Erythroblast (primary cell): ENCODE data around the gene PEX26.
A peak's percentile ranks its signal among the peaks of the same experiment; 100 is the strongest.
"Not testable (repeated sequence)": the region's sequence is repeated elsewhere in the genome, so short reads cannot be mapped to it uniquely, and the experiment has no call there.

Experiments used
- DNase-seq, 2 experiments: peaks; one replicate each; lab custom pipeline; 2025; lab: John Stamatoyannopoulos, UW
- GATA1 ChIP-seq: IDR thresholded peaks from 2 replicates; pipeline ENCODE4 v1.6.1; 2011; ENCODE audit warnings: low read depth, mild to moderate bottlenecking, control low read depth, low read length, moderate library complexity
- POLR2A ChIP-seq: IDR thresholded peaks from 2 replicates; pipeline ENCODE4 v1.6.1; 2011; ENCODE audit warnings: mild to moderate bottlenecking, low read length

The PEX26 gene

GRCh38 chr22:18071968-18072310 is 5.9 kb upstream of the PEX26 start:
- no peak for DNase-seq
- no peak for TF ChIP-seq POLR2A
- no peak for TF ChIP-seq GATA1

- no peak for DNase-seq
- TF ChIP-seq GATA1 (no peak), POLR2A (no peak)
Measured at GRCh38 chr22:18073467-18073866, 4.3 kb upstream of the PEX26 start.

GRCh38 chr22:18073927-18074326 is 3.9 kb upstream of the PEX26 start:
- DNase-seq, result not testable (repeated sequence)

DNA sequence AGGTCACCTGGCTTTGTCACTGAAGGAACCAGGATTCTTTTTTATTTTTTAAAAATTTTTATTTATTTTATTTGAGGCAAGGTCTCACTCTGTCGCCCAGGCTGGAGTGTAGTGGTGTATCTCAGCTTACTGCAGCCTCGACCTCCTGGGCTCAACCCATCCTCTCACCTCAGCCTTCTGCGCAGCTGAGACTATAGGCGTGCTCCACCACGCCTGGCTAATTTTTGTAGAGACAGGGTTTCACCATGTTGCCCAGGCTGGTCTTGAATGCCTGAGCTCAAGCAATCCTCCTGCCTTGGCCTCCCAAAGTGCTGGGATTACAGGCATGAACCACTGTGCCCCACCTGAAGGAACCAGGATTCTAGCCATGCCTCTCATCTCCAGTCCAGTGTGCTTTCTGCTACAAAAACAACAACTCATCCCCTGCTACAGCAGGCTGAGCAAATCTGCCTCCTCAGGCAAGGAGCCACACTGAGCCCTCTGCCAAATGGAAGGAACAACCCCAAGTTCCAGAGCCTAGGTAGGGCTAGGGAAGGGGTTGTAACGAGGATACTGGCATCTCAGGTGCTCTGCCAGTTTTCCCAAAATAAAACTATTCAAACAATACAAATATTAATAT is 2.6 kb upstream of the PEX26 start:
- TF ChIP-seq GATA1, result no peak
- TF ChIP-seq POLR2A, result no peak
- no peak for DNase-seq

DNA sequence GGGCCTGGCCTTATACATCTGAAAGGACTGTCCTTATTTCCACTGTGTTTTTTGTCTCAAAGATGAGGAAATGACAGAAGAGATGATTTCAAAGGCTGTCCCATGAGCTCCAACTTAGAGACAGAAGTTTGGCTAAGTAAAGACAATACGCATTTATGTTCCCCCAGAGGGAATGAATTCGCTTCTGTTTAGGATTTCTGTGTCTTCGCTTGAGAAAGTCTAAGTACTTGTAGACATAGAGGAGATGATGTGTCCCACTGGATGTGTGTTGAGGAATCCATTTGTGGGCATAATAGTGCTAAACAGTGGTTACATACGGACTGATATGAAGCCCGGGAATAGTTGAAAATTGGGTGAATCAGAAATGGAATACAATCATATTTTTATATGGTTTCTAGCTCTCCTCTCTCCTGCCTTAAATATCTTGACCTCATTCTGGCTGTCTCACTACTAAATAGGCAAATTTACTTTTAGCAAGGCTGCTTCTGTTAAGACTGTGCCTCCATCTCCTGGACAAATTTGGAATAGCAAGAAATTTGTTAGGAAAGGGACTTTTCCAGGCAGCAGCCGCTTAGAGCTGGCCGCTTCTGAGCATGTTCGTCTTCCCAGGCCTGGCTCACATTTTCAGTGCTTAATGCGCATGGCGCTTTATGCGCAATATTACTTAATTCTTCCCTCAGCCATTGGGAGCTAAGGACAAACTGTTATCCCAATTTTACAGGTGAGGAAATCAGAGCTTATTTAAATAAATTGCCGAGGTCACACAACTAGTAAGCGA is 1.9 kb upstream of the PEX26 start:
- no peak for TF ChIP-seq POLR2A

GRCh38 chr22:18077087-18077638 is 627 bp upstream of the PEX26 start:
- DNase-seq, result no peak
- TF ChIP-seq GATA1, result no peak
- TF ChIP-seq POLR2A, result no peak

More for the DNA sequence above, 1.9 kb upstream of the PEX26 start:
- peak; percentile 76 to 88 for DNase-seq

- DNase-seq, result peak; percentile 43 to 53
- TF ChIP-seq POLR2A (no peak), GATA1 (no peak)
Measured at GRCh38 chr22:18078329-18079041, 695 bp downstream of the PEX26 start.

DNA sequence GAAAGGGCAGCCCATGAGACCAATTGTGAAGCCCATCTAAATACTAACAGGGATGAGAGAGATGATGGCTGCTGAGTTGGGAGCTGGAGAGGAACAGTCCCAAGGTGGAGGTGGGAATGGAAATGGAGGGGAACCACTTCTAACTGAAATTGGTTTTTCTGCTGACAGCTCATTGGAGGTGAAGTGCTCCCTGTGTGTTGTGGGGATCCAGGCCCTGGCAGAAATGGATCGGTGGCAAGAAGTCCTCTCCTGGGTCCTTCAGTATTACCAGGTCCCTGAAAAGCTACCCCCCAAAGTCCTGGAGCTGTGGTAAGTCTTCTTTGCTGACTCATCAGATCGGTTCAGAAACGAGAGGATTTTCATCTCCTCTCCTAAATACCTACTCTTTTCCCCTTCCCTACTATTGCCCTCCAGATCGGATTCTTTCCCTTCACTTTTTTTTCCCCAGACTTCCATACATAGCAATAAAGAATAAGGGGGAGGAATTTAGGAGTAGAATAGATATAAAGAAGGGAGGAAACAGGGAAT is 2.0 kb downstream of the PEX26 start:
- DNase-seq, result no peak
- no peak for TF ChIP-seq GATA1
- no peak for TF ChIP-seq POLR2A

DNA sequence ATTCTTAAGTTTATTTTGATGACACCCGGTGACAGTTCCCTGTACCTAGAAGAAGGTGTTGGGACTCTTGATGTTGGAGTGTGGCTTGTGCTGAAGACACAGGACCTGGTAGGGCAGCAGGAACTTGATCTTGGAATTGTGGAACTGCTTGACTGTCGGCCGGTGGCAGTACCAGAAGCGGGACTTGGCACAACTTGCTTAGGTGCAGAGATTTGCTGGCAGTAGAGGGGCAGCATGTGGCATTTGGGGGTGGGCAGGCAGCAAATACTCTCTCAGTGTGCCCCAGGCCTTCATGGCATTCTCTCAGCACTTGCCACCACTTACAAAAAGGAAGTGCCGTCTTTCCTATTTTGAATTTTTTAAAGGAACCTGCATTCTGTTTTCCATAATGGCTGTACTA is 3.6 kb downstream of the PEX26 start:
- no peak for DNase-seq
- TF ChIP-seq GATA1 (no peak), POLR2A (no peak)

GRCh38 chr22:18082467-18082866 is 4.7 kb downstream of the PEX26 start:
- DNase-seq, result no peak
- no peak for TF ChIP-seq GATA1
- no peak for TF ChIP-seq POLR2A

- TF ChIP-seq GATA1 (no peak), POLR2A (no peak)
- DNase-seq, result no peak
Measured at GRCh38 chr22:18083406-18083805, 5.6 kb downstream of the PEX26 start.

DNA sequence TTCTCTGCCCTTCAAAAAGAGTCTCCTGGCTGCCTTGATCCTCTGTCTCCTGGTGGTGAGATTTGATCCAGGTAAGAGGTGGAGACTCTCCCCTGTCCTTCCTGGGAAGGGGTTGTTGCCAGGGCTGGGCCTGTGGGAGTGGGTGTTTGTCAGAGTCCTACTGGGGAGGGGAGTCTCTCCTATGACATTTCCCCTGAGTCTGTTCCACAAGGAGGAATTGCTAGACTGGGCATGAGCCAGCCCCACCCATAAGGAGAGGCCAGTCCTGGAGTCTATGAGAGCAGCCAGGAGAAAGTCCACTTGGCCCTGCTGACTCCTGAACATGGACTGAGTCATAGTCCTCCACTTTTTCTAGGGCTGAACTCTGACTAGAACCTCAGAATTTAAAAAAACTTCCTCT is 7.4 kb downstream of the PEX26 start:
- TF ChIP-seq POLR2A (no peak), GATA1 (no peak)
- no peak for DNase-seq

DNA sequence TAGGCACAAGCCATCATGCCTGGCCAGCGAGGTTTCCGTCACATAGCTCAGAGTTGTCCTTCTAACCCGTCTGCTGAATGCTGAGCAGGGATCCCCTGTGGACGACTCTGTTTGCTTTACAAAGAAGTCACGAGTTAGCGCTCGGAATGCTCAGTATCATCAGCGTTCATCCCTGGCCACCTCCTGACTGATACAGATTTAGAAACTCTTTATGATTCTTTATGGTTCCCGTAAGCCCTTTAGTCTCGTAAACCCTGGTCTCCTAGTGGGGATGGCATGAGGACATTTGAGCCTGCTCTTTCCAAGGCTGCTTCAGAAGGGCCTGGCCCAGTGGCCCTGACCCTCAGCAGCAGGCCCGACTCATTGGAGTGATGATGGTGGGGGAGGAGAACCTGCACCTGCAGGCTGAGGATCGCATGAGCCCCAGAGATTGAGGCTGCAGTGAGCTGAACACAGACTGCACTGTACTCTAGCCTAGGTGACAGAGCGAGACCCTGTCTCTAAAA is 9.6 kb downstream of the PEX26 start:
- no peak for DNase-seq
- no peak for TF ChIP-seq POLR2A
- no peak for TF ChIP-seq GATA1

DNA sequence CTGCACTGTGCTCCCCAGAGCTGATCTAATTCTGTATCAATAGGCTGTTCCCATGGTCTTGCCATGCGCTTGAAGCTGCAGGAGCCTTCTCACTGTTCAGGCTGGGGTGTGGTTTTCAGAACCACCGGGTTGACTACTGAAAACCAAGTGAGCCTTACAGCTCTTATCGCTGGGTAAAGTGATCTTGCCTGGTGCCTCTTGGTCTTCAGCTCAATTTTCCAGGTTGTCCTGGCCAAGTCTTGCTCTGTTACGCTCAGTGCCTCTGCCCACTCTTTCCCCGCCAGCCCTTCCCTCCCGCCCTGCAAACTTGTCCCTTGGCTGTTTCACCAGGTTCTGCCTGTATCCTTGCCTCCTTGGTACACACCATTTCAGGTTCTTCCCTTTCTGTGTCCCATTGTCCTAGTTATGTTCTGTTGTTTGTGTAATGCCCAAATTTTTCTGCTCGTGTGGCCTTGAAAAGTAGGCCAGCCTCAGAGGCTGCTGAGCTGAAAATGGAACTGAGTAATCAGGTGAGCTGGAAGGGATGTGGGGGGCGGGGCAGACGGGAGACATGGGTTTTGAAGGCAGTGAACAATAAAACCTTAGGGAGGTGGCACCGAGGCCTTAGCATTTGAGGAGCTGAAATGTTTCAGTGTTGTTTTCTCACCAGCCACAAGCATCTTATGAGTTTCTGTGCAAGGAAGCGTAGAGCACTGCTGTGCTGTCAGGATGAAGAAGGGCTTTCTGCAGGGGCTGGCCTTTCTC is 11.2 kb downstream of the PEX26 start:
- TF ChIP-seq POLR2A (no peak), GATA1 (no peak)
- no peak for DNase-seq
